Endothelial cell of umbilical vein (primary cell): ENCODE measurements around the gene TAF11L10. TPM values are rescaled to one million over a fixed set of nuclear protein-coding genes. Genes with fewer than 3 reads are reported as not detected.
"Not testable (repeated sequence)": the region's sequence is repeated elsewhere in the genome, so short reads cannot be mapped to it uniquely, and the experiment has no call there.

ENCODE experiments used
- BruUV-seq: library from RNA; stranded (reverse); fragments of 400-500 nt; replicated peaks from 2 replicates; lab custom pipeline; 2021; lab: Mats Ljungman, UMichigan
- CTCF ChIA-PET: fragments of 300-600, 350-600 bp; sonication (Branson Sonifier 250); formaldehyde crosslinking; loops from one replicate; lab custom pipeline; 2021; ENCODE audit warnings: antibody characterized with exemption, inconsistent platforms; lab: Charles Lee
- POLR2A ChIA-PET: fragments of 300-600, 350-600 bp; sonication (Branson Sonifier 250); formaldehyde crosslinking; loops from one replicate; lab custom pipeline; 2021; ENCODE audit warnings: antibody characterized with exemption, inconsistent platforms; lab: Charles Lee
- DNase-seq: peaks from one replicate; pipeline ENCODE4 v3.0.0-alpha.2; 2011; ENCODE audit warnings: low read depth, low spot score
- FAIRE-seq: peaks from 2 replicates; lab custom pipeline; 2011; peaks lifted over from hg19 to GRCh38; lab: Jason Lieb, UNC
- H2AFZ ChIP-seq: 2 replicates; pipeline ENCODE4 v1.6.0; 2012; ENCODE audit warnings: low read depth, low read length, control low read depth, inconsistent platforms
- H3K27ac ChIP-seq: 2 replicates; pipeline ENCODE4 v1.5.1; 2011; ENCODE audit warnings: low read depth, mild to moderate bottlenecking, control low read depth, low read length, moderate library complexity; ENCODE audit not compliant: insufficient read depth
- H3K27me3 ChIP-seq, 2 experiments: 2 replicates each; pipeline versions ENCODE4 v1.6.0 to v1.6.1; 2011; ENCODE audit warnings: low read length in 2 of 2, mixed read lengths in 1 of 2; ENCODE audit not compliant: control insufficient read depth in 2 of 2, insufficient read depth in 2 of 2
- H3K36me3 ChIP-seq, 2 experiments: 2 replicates in 1 of 2; 3 replicates in 1 of 2; pipeline ENCODE4 v1.5.1; 2011; ENCODE audit warnings: low read length in 2 of 2, mild to moderate bottlenecking in 1 of 2, moderate library complexity in 1 of 2; ENCODE audit not compliant: control insufficient read depth in 2 of 2, insufficient read depth in 2 of 2; ENCODE audit errors: extremely low read depth in 1 of 2
- H3K4me1 ChIP-seq: 3 replicates; pipeline ENCODE4 v1.5.1; 2011; ENCODE audit warnings: mild to moderate bottlenecking, low read length; ENCODE audit not compliant: control insufficient read depth, insufficient read depth; ENCODE audit errors: extremely low read depth
- H3K4me2 ChIP-seq: 2 replicates; pipeline ENCODE4 v1.6.1; 2011; ENCODE audit warnings: low read length, control low read depth, mixed read lengths; ENCODE audit not compliant: insufficient read depth
- H3K4me3 ChIP-seq, 3 experiments: fragments of 200-600 bp in 1 of 3; sonication (generic), shearing (Covaris generic) in 1 of 3; replicated peaks in 1 of 3; 2 replicates each; pipeline ENCODE4 v1.5.1; 2011 to 2016; ENCODE audit warnings: control low read depth in 3 of 3, low read length in 3 of 3, mild to moderate bottlenecking in 2 of 3, inconsistent platforms in 1 of 3, low read depth in 1 of 3, moderate library complexity in 1 of 3; ENCODE audit not compliant: insufficient read depth in 1 of 3
- H3K79me2 ChIP-seq: 2 replicates; pipeline ENCODE4 v1.6.0; 2012; ENCODE audit warnings: low read length, inconsistent platforms; ENCODE audit not compliant: control insufficient read depth, insufficient read depth
- H3K9ac ChIP-seq: replicated peaks from 2 replicates; pipeline ENCODE3; 2011; ENCODE audit warnings: low read length, control low read depth; ENCODE audit not compliant: insufficient read depth; ENCODE audit errors: extremely low read depth
- H3K9me1 ChIP-seq: replicated peaks from 3 replicates; pipeline ENCODE4 v1.6.0; 2011; ENCODE audit warnings: mild to moderate bottlenecking, low read length; ENCODE audit not compliant: control insufficient read depth, insufficient read depth; ENCODE audit errors: extremely low read depth
- H3K9me3 ChIP-seq: replicated peaks from 2 replicates; pipeline ENCODE4 v1.5.1; 2012; ENCODE audit warnings: low read length, inconsistent platforms; ENCODE audit not compliant: control insufficient read depth, insufficient read depth
- H4K20me1 ChIP-seq: replicated peaks from 2 replicates; pipeline ENCODE3; 2011; ENCODE audit warnings: mild to moderate bottlenecking, low read length; ENCODE audit not compliant: control insufficient read depth, insufficient read depth; ENCODE audit errors: extremely low read depth
- EZH2 ChIP-seq: IDR thresholded peaks from 2 replicates; pipeline ENCODE4 v1.6.1; 2012; ENCODE audit warnings: borderline replicate concordance, low read depth, mild to moderate bottlenecking, moderate library complexity, low read length, inconsistent platforms; ENCODE audit not compliant: severe bottlenecking
- FOS ChIP-seq: IDR thresholded peaks from 2 replicates; pipeline ENCODE4 v1.6.1; 2011; ENCODE audit warnings: mild to moderate bottlenecking, low read length, moderate library complexity, borderline replicate concordance; ENCODE audit not compliant: insufficient read depth
- GATA2 ChIP-seq: IDR thresholded peaks from 2 replicates; pipeline ENCODE4 v1.7.0; 2011; ENCODE audit warnings: low read depth, mild to moderate bottlenecking, moderate library complexity, mixed read lengths, low read length; ENCODE audit not compliant: insufficient read length, insufficient read depth
- JUN ChIP-seq: IDR thresholded peaks from 2 replicates; pipeline ENCODE4 v1.6.1; 2011; ENCODE audit warnings: borderline replicate concordance, low read depth; ENCODE audit not compliant: insufficient read length, insufficient read depth
- MYC ChIP-seq: IDR thresholded peaks from one replicate; pipeline ENCODE4 v1.6.1; 2011; ENCODE audit warnings: mild to moderate bottlenecking, low read depth, low read length
- POLR2A ChIP-seq: IDR thresholded peaks from 2 replicates; pipeline ENCODE4 v1.6.1; 2012; ENCODE audit warnings: low read depth, mild to moderate bottlenecking, control low read depth, low read length
- POLR2AphosphoS5 ChIP-seq: IDR thresholded peaks from 2 replicates; pipeline ENCODE4 v1.6.1; 2012; ENCODE audit warnings: low read depth, mild to moderate bottlenecking, control low read depth, low read length, moderate library complexity; ENCODE audit not compliant: insufficient read depth
- dilution Hi-C: fragments of 300-500 bp; cut with MboI; formaldehyde crosslinking; loops from one replicate; pipeline ENCODE4 v1.15.0; 2019; ENCODE audit warnings: low sequenced_read_pairs; ENCODE audit not compliant: extremely low pct_ligation_motif_present
- intact Hi-C: fragments of 100-400 bp; cut with micrococcal nuclease; formaldehyde crosslinking; loops from one replicate; pipeline ENCODE4 v1.10.0; 2022
- polyA plus RNA-seq, 4 experiments: library from polyadenylated mRNA; depleted of rRNA in 3 of 4; stranded (reverse) in 3 of 4; unstranded in 1 of 4; fragments of >200 nt; gene quantifications; 2 replicates each; pipeline versions ENCODE4 v1.2.1 to v1.2.3, GENCODE V29; 2011 to 2012; ENCODE audit warnings: missing spikeins in 1 of 4
- total RNA-seq: library from RNA; stranded (reverse); gene quantifications from 2 replicates; pipeline ENCODE4 v1.2.3, GENCODE V29; 2021
- TF ChIP-seq, protein P1 (sequence below), 2 donors: IDR thresholded peaks; 1 replicate in 1 of 2; 2 replicates in 1 of 2; pipeline ENCODE4 v1.5.1; 2011; ENCODE audit warnings: low read length in 2 of 2, mild to moderate bottlenecking in 2 of 2, moderate library complexity in 2 of 2, control low read depth in 1 of 2, inconsistent platforms in 1 of 2, low read depth in 1 of 2; ENCODE audit not compliant: insufficient read depth in 1 of 2; ENCODE audit errors: extremely low read depth in 1 of 2
- TF ChIP-seq, protein P2 (sequence below): IDR thresholded peaks from 2 replicates; pipeline ENCODE4 v1.6.1; 2011; ENCODE audit not compliant: insufficient read depth, insufficient read length

TAF11L10 gene
- total and polyA plus RNA-seq, 2 donors (not counting 3 experiments of a cell fraction or from before 2014, with no cell fraction given): not detected

DNA sequence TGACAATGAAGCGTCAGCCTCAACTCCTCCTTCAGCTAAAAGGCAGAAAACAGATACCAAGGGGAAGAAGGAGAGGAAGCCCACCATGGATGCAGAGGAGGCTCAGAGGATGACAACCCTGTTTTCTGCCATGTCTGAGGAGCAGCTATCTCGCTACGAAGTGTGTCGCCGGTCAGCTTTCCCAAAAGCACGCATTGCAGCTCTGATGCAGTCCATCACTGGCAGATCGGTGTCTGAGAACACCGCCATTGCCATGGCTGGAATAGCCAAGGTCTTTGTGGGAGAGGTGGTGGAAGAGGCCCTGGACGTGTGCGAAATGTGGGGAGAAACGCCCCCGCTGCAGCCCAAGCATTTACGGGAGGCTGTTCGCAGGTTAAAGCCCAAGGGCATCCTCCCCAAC lies 7.3 kb upstream of the TAF11L10 start:
- H3K27ac ChIP-seq: no peak overlapping the region
- POLR2A ChIA-PET: no interaction called here

DNA sequence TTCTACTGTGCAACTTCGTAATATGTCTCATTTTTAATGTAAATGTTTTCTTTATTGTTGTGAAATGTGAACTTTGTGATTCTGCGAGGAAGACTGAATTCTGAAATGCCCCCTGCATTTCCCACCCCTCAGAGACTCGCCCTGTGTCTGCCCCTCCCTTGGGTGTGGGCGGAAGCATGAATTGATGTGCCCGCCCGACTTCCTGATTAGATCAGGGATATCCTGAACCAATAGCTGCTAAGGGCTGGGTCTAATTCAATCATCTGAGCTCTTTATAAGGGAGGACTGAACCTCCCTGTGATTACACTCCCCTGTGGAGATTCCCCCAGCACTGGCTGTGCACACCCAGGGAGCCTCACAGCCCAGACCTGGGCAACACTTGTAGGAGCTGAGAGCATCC lies 6.3 kb upstream of the TAF11L10 start, which contains the start of gene TAF11L11:
Gene TAF11L11 (plus strand): TSS at position 304 of the 400 bp plus-strand sequence.
- H3K9me1 ChIP-seq: not testable (repeated sequence)

More for the DNA sequence above, 7.3 kb upstream of the TAF11L10 start:
- TF ChIP-seq, protein P1, sequence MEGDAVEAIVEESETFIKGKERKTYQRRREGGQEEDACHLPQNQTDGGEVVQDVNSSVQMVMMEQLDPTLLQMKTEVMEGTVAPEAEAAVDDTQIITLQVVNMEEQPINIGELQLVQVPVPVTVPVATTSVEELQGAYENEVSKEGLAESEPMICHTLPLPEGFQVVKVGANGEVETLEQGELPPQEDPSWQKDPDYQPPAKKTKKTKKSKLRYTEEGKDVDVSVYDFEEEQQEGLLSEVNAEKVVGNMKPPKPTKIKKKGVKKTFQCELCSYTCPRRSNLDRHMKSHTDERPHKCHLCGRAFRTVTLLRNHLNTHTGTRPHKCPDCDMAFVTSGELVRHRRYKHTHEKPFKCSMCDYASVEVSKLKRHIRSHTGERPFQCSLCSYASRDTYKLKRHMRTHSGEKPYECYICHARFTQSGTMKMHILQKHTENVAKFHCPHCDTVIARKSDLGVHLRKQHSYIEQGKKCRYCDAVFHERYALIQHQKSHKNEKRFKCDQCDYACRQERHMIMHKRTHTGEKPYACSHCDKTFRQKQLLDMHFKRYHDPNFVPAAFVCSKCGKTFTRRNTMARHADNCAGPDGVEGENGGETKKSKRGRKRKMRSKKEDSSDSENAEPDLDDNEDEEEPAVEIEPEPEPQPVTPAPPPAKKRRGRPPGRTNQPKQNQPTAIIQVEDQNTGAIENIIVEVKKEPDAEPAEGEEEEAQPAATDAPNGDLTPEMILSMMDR (IDR thresholded peaks at IDR 0.05; ENCODE audit: extremely low read depth in 1 of 2, insufficient read depth in 1 of 2, low read depth in 1 of 2, low read length in 2 of 2): no peak
- TF ChIP-seq GATA2 (no peak), EZH2 (no peak), MYC (no peak), POLR2A (no peak), JUN (no peak), POLR2AphosphoS5 (no peak), FOS (no peak)
- TF ChIP-seq, protein P2, sequence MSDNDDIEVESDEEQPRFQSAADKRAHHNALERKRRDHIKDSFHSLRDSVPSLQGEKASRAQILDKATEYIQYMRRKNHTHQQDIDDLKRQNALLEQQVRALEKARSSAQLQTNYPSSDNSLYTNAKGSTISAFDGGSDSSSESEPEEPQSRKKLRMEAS: no peak
- dilution Hi-C loops (no loop called here), intact Hi-C loops (no loop called here)
- H3K36me3 ChIP-seq: no peaks in the 10 kb centered on the region
- H3K79me2 ChIP-seq: no peaks in the 10 kb centered on the region
- FAIRE-seq (no peak), DNase-seq (no peak)
- H3K9ac ChIP-seq: no peak overlapping the region
- H4K20me1 ChIP-seq: no peaks in the 10 kb centered on the region
- H3K4me3 ChIP-seq: no peak overlapping the region
- H2AFZ ChIP-seq: no peak overlapping the region
- H3K9me1 ChIP-seq: no peaks in the 10 kb centered on the region
- H3K4me1 ChIP-seq: no peaks in the 10 kb centered on the region
- CTCF ChIA-PET: no interaction called here
- no peak overlapping the region for H3K4me2 ChIP-seq
- no peaks in the 10 kb centered on the region for H3K9me3 ChIP-seq
- no peaks in the 10 kb centered on the region for H3K27me3 ChIP-seq
- no TSS peak for BruUV-seq

DNA sequence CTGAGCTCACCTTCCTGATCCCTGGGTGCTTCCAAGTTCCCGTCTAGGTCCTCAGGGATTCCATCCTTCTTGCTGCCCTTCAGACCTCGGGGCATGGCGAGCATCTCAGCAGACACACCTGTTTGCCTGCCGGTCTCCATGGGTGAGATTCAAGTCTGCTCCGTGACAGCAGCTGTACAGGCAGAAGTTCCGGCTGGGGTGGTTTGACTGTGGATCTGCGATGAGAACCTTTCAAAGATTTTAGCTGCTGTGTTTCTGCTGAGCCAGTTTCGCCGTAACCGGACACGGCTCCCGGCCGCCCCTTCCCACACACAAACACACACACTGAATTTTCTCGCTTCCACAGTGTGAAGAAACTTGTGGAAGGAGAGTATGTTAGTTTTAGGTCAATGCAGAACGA lies 3.4 kb downstream of the TAF11L10 start, which contains the start of gene TAF11L9:
Gene TAF11L9 (minus strand): TSS at position 140 of the 400 bp plus-strand sequence.
- dilution Hi-C loops, POLR2A ChIA-PET, DNase-seq, intact Hi-C loops, H3K4me2 ChIP-seq, H3K9ac ChIP-seq, H3K27ac ChIP-seq, H3K9me3 ChIP-seq, FAIRE-seq, H4K20me1 ChIP-seq, CTCF ChIA-PET, H3K9me1 ChIP-seq, H3K79me2 ChIP-seq, H3K4me1 ChIP-seq, H3K4me3 ChIP-seq, BruUV-seq, H2AFZ ChIP-seq, H3K27me3 ChIP-seq, H3K36me3 ChIP-seq: not testable (repeated sequence)

More for the DNA sequence above, 6.3 kb upstream of the TAF11L10 start, which contains the start of gene TAF11L11:
- FAIRE-seq, dilution Hi-C loops, H4K20me1 ChIP-seq, H3K4me3 ChIP-seq, H2AFZ ChIP-seq, BruUV-seq, CTCF ChIA-PET, H3K9ac ChIP-seq, H3K9me3 ChIP-seq, H3K27ac ChIP-seq, H3K4me1 ChIP-seq, intact Hi-C loops, H3K79me2 ChIP-seq, DNase-seq, H3K36me3 ChIP-seq, POLR2A ChIA-PET, H3K4me2 ChIP-seq, H3K27me3 ChIP-seq: not testable (repeated sequence)
